T-cell (primary cell): ENCODE data around the gene KLF5. TPM values are rescaled to one million over a fixed set of nuclear protein-coding genes. Genes with fewer than 3 reads are reported as not detected.

Experiments
- ATAC-seq, 4 experiments: fragments of 200-7000 bp in 3 of 4; fragments of 150-1000 bp in 1 of 4; cut with Tn5 transposase; replicated peaks in 1 of 4; 1 replicate in 3 of 4; 2 replicates in 1 of 4; pipeline ENCODE4 v1.10.0; 2021; ENCODE audit warnings: moderate library complexity in 3 of 4, mild to moderate bottlenecking in 2 of 4, moderate number of reproducible peaks in 1 of 4
- CTCF ChIA-PET, 2 donors: fragments of 300-600 bp; sonication (Branson Sonifier 250); formaldehyde crosslinking; loops; one replicate each; lab custom pipeline; 2022; ENCODE audit warnings: antibody characterized with exemption in 2 of 2; lab: Charles Lee
- POLR2A ChIA-PET, 2 donors: fragments of 300-600 bp; sonication (Branson Sonifier 250); formaldehyde crosslinking; loops; one replicate each; lab custom pipeline; 2022; ENCODE audit warnings: antibody characterized with exemption in 2 of 2; lab: Charles Lee
- DNase-seq, 35 experiments: peaks; one replicate each; pipeline versions ENCODE4 v3.0.0 to v3.0.0-alpha.2; 2013 to 2023
- H3K27ac ChIP-seq: one replicate; pipeline ENCODE4 v1.5.1; 2013; ENCODE audit warnings: low read length
- H3K27me3 ChIP-seq, 2 experiments: replicated peaks in 1 of 2; 1 replicate in 1 of 2; 2 replicates in 1 of 2; pipeline versions ENCODE4 v1.6.1 to v1.7.0; 2013; ENCODE audit warnings: low read length in 1 of 2, mixed read lengths in 1 of 2; ENCODE audit not compliant: control insufficient read depth in 2 of 2, insufficient read depth in 2 of 2; ENCODE audit errors: extremely low read depth in 1 of 2
- H3K36me3 ChIP-seq, 2 donors: 1 replicate in 1 of 2; 2 replicates in 1 of 2; pipeline versions ENCODE4 v1.6.1 to v1.7.0; 2013; ENCODE audit warnings: low read length in 1 of 2; ENCODE audit not compliant: control insufficient read depth in 2 of 2, insufficient read depth in 1 of 2; ENCODE audit errors: extremely low read depth in 1 of 2
- H3K4me1 ChIP-seq, 2 experiments: 1 replicate in 1 of 2; 2 replicates in 1 of 2; pipeline versions ENCODE4 v1.6.1 to v1.7.0; 2013; ENCODE audit warnings: low read length in 2 of 2, mixed read lengths in 1 of 2; ENCODE audit not compliant: insufficient read depth in 2 of 2, control insufficient read depth in 1 of 2; ENCODE audit errors: extremely low read depth in 1 of 2
- H3K4me3 ChIP-seq, 2 donors: 1 replicate in 1 of 2; 2 replicates in 1 of 2; pipeline versions ENCODE4 v1.5.1 to v1.7.0; 2013; ENCODE audit warnings: mild to moderate bottlenecking in 2 of 2, low read length in 1 of 2, moderate library complexity in 1 of 2; ENCODE audit not compliant: control insufficient read depth in 1 of 2; ENCODE audit errors: extremely low read depth in 1 of 2
- H3K9me3 ChIP-seq: 2 replicates; pipeline ENCODE4 v1.7.0; 2013
- H3K27ac Mint-ChIP-seq, 2 donors: one replicate each; pipeline ENCODE4 v1.8.0; 2020 to 2021; ENCODE audit warnings: mild to moderate bottlenecking in 2 of 2, mixed read lengths in 2 of 2
- H3K27me3 Mint-ChIP-seq, 2 donors: one replicate each; pipeline ENCODE4 v1.8.0; 2021 to 2022; ENCODE audit warnings: mixed read lengths in 2 of 2
- H3K36me3 Mint-ChIP-seq: one replicate; pipeline ENCODE4 v1.8.0; 2021; ENCODE audit warnings: mixed read lengths
- H3K4me1 Mint-ChIP-seq, 3 donors: one replicate each; pipeline ENCODE4 v1.8.0; 2020 to 2022; ENCODE audit warnings: mixed read lengths in 3 of 3, mild to moderate bottlenecking in 1 of 3
- H3K4me3 Mint-ChIP-seq, 3 donors: one replicate each; pipeline ENCODE4 v1.8.0; 2020 to 2022; ENCODE audit warnings: mild to moderate bottlenecking in 3 of 3, mixed read lengths in 3 of 3, moderate library complexity in 3 of 3
- H3K9me3 Mint-ChIP-seq, 3 donors: one replicate each; pipeline ENCODE4 v1.8.0; 2020 to 2022; ENCODE audit warnings: mixed read lengths in 3 of 3
- WGBS: methylation state at CpG from one replicate; pipeline ENCODE4 v1.1.5; 2013; ENCODE audit warnings: missing lambda C conversion rate; ENCODE audit not compliant: insufficient coverage; 5-methylcytosine and 5-hydroxymethylcytosine counted together
- total RNA-seq, 35 experiments: library from RNA in 6 of 35; stranded (reverse) in 6 of 35; fragments of 120-200 nt in 1 of 35; gene quantifications; one replicate each; pipeline versions ENCODE4 v1.2.1 to v1.2.4 and lab custom pipeline; 2013 to 2026

KLF5 gene
- 1 to 10 TPM; 2.5 to 6.2 (median 4.3) TPM for total RNA-seq
- total RNA-seq (2013), result 1.1 TPM
- total RNA-seq (lab: John Stamatoyannopoulos, UW), result 2.1 to 18.4 (median 6.5) reads per million in 29 experiments

GRCh38 chr13:73058736-73059459 is at the start of gene KLF5:
Gene KLF5 (plus strand): TSS chr13:73059005. CDS start chr13:73059328, 323 bp downstream.
- Mint-ChIP-seq H3K36me3 (peaks cover 4% of the 10 kb centered on the region), H3K4me3 (peak within 1 kb of the TSS; percentile 83 to 91 (median 86)), H3K27me3 (peaks cover 19 to 40% of the 10 kb centered on the region in 2 donors), H3K9me3 (no peaks in the 10 kb centered on the region), H3K4me1 (peaks cover 19 to 27% (median 24%) of the 10 kb centered on the region in 3 donors), H3K27ac (peak within 1 kb of the TSS; percentile 52 to 80)
- Histone ChIP-seq H3K4me3 (peak within 1 kb of the TSS; percentile 58 to 67), H3K4me1 (peaks cover 8 to 17% of the 10 kb centered on the region in 2 experiments), H3K27me3 (peaks cover 0 to 7% of the 10 kb centered on the region in 2 experiments), H3K36me3 (no peaks in the 10 kb centered on the region), H3K27ac (no peak within 1 kb of the TSS), H3K9me3 (no peaks in the 10 kb centered on the region)
- ChIA-PET POLR2A (interaction anchor here in 1 of 2 donors (0.7 kb wide), 1 partner anchor 644 kb away, joined by 3 read pairs; no protein-coding TSS in a partner anchor), CTCF (interaction anchor here in 1 of 2 donors (0.6 kb wide), 1 partner anchor 1229 kb away, joined by 3 read pairs; no protein-coding TSS in a partner anchor)
- WGBS, result under 1% methylated on average over 68 of the region's 93 CpGs
- ATAC-seq (peak; percentile 94 to 95 (median 94)), DNase-seq (peak; percentile 84 to 96 (median 90))

- Histone ChIP-seq H3K4me1 (no peaks in the 10 kb centered on the region), H3K36me3 (peaks cover 0 to 2% of the 10 kb centered on the region in 2 donors), H3K4me3 (no peak overlapping the region), H3K27me3 (no peaks in the 10 kb centered on the region), H3K27ac (no peak overlapping the region), H3K9me3 (no peaks in the 10 kb centered on the region)
- no peak overlapping the region for H3K27ac Mint-ChIP-seq
- CTCF ChIA-PET, result no interaction called here
- H3K9me3 Mint-ChIP-seq, result no peaks in the 10 kb centered on the region
- H3K4me1 Mint-ChIP-seq, result no peaks in the 10 kb centered on the region
- no peak for ATAC-seq
- H3K36me3 Mint-ChIP-seq, result peaks cover 42% of the 10 kb centered on the region
- H3K4me3 Mint-ChIP-seq, result no peak overlapping the region
- H3K27me3 Mint-ChIP-seq, result no peaks in the 10 kb centered on the region
- no CpG with 5 or more reads among the region's 5 CpGs for WGBS
- no peak for DNase-seq
- POLR2A ChIA-PET, result no interaction called here
Measured at GRCh38 chr13:73011751-73012150, 47.1 kb upstream of the KLF5 start.

GRCh38 chr13:73015805-73016204 is 43.0 kb upstream of the KLF5 start:
- POLR2A ChIA-PET, result interaction anchor here in 1 of 2 donors (0.7 kb wide), 1 partner anchor 135 kb away, joined by 3 read pairs; no protein-coding TSS in a partner anchor

GRCh38 chr13:73018336-73018735 is 40.5 kb upstream of the KLF5 start:
- Mint-ChIP-seq H3K36me3 (peaks cover 43% of the 10 kb centered on the region), H3K27ac (no peak overlapping the region), H3K4me3 (no peak overlapping the region), H3K9me3 (no peaks in the 10 kb centered on the region), H3K27me3 (no peaks in the 10 kb centered on the region), H3K4me1 (no peaks in the 10 kb centered on the region)
- H3K4me3 ChIP-seq, result no peak overlapping the region
- ATAC-seq (no peak), DNase-seq (no peak)
- H3K27me3 ChIP-seq, result no peaks in the 10 kb centered on the region
- ChIA-PET CTCF (no interaction called here), POLR2A (no interaction called here)
- H3K27ac ChIP-seq, result no peak overlapping the region
- no CpG with 5 or more reads among the region's 1 CpG for WGBS
- no peaks in the 10 kb centered on the region for H3K4me1 ChIP-seq
- H3K9me3 ChIP-seq, result no peaks in the 10 kb centered on the region
- peaks cover 0 to 3% of the 10 kb centered on the region in 2 donors for H3K36me3 ChIP-seq

More at GRCh38 chr13:73015805-73016204, 43.0 kb upstream of the KLF5 start:
- peaks cover 0 to 3% of the 10 kb centered on the region in 2 donors for H3K36me3 ChIP-seq
- WGBS, result no CpG with 5 or more reads among the region's 1 CpG
- no peak overlapping the region for H3K4me3 Mint-ChIP-seq
- H3K4me3 ChIP-seq, result no peak overlapping the region
- no peaks in the 10 kb centered on the region for H3K4me1 ChIP-seq
- no peaks in the 10 kb centered on the region for H3K9me3 Mint-ChIP-seq
- no peaks in the 10 kb centered on the region for H3K9me3 ChIP-seq
- H3K36me3 Mint-ChIP-seq, result peaks cover 47% of the 10 kb centered on the region
- no peaks in the 10 kb centered on the region for H3K27me3 ChIP-seq
- no peaks in the 10 kb centered on the region for H3K27me3 Mint-ChIP-seq
- CTCF ChIA-PET, result no interaction called here
- H3K4me1 Mint-ChIP-seq, result no peaks in the 10 kb centered on the region
- DNase-seq, result no peak
- H3K27ac ChIP-seq, result no peak overlapping the region
- ATAC-seq, result no peak
- H3K27ac Mint-ChIP-seq, result no peak overlapping the region

- H3K27ac Mint-ChIP-seq, result no peak overlapping the region
- ChIA-PET POLR2A (no interaction called here), CTCF (no interaction called here)
- ATAC-seq, result no peak
- no peaks in the 10 kb centered on the region for H3K4me1 ChIP-seq
- no peak overlapping the region for H3K4me3 Mint-ChIP-seq
- WGBS, result no CpG with 5 or more reads among the region's 5 CpGs
- H3K36me3 ChIP-seq, result no peaks in the 10 kb centered on the region
- no peaks in the 10 kb centered on the region for H3K4me1 Mint-ChIP-seq
- H3K9me3 Mint-ChIP-seq, result no peaks in the 10 kb centered on the region
- no peak overlapping the region for H3K27ac ChIP-seq
- H3K27me3 Mint-ChIP-seq, result no peaks in the 10 kb centered on the region
- no peaks in the 10 kb centered on the region for H3K9me3 ChIP-seq
- no peak overlapping the region for H3K4me3 ChIP-seq
- no peak for DNase-seq
- no peaks in the 10 kb centered on the region for H3K27me3 ChIP-seq
- H3K36me3 Mint-ChIP-seq, result peaks cover 12% of the 10 kb centered on the region
Measured at GRCh38 chr13:73025217-73026012, 33.4 kb upstream of the KLF5 start.

GRCh38 chr13:73034901-73035300 is 23.9 kb upstream of the KLF5 start:
- no CpG with 5 or more reads among the region's 2 CpGs for WGBS
- no peaks in the 10 kb centered on the region for H3K27me3 ChIP-seq
- Mint-ChIP-seq H3K4me3 (no peak overlapping the region), H3K9me3 (no peaks in the 10 kb centered on the region), H3K27ac (no peak overlapping the region), H3K27me3 (no peaks in the 10 kb centered on the region), H3K4me1 (no peaks in the 10 kb centered on the region), H3K36me3 (no peaks in the 10 kb centered on the region)
- no peak overlapping the region for H3K27ac ChIP-seq
- no peak for DNase-seq
- H3K4me1 ChIP-seq, result no peaks in the 10 kb centered on the region
- no peak for ATAC-seq
- H3K4me3 ChIP-seq, result no peak overlapping the region
- ChIA-PET CTCF (interaction anchor here in 1 of 2 donors (0.7 kb wide), 1 partner anchor 1792 kb away, joined by 3 read pairs; no protein-coding TSS in a partner anchor), POLR2A (interaction anchor here (0.6 to 0.7 kb wide), 3 partner anchors 26 to 152 kb away, joined by 3 to 4 read pairs (median 3); no protein-coding TSS in a partner anchor)
- H3K9me3 ChIP-seq, result no peaks in the 10 kb centered on the region
- no peaks in the 10 kb centered on the region for H3K36me3 ChIP-seq
